ENCODE data around the gene ME3. TPM values are rescaled to one million over a fixed set of nuclear protein-coding genes. Genes with fewer than 3 reads are reported as not detected.

The ME3 gene
- polyA plus RNA-seq, 1 donor (not counting 4 experiments of a cell fraction or from before 2014, with no cell fraction given), result 1.0 TPM

GRCh38 chr11:86513138-86513537 lies 159.3 kb downstream of the ME3 start:
- FAIRE-seq, result no peak
- TF ChIP-seq, protein P1, sequence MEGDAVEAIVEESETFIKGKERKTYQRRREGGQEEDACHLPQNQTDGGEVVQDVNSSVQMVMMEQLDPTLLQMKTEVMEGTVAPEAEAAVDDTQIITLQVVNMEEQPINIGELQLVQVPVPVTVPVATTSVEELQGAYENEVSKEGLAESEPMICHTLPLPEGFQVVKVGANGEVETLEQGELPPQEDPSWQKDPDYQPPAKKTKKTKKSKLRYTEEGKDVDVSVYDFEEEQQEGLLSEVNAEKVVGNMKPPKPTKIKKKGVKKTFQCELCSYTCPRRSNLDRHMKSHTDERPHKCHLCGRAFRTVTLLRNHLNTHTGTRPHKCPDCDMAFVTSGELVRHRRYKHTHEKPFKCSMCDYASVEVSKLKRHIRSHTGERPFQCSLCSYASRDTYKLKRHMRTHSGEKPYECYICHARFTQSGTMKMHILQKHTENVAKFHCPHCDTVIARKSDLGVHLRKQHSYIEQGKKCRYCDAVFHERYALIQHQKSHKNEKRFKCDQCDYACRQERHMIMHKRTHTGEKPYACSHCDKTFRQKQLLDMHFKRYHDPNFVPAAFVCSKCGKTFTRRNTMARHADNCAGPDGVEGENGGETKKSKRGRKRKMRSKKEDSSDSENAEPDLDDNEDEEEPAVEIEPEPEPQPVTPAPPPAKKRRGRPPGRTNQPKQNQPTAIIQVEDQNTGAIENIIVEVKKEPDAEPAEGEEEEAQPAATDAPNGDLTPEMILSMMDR (optimal IDR thresholded peaks at IDR 0.05 in 1 of 3, IDR thresholded peaks at IDR 0.05 in 1 of 3, conservative IDR thresholded peaks at IDR 0.05 in 1 of 3; ENCODE audit: extremely low read depth in 1 of 3, insufficient read depth in 2 of 3, low read length in 3 of 3), result no peak
- no peak for TF ChIP-seq EZH2 (IDR thresholded peaks at IDR 0.05; ENCODE audit: low read length)
- dilution Hi-C loops (cut with MboI; ENCODE audit: extremely low pct_ligation_motif_present, low sequenced_read_pairs), result no loop called here
- Histone ChIP-seq H2AFZ (ENCODE audit: control insufficient read depth, low read length) (no peak overlapping the region), H3K79me2 (ENCODE audit: control insufficient read depth, insufficient read depth, low read length) (no peaks in the 10 kb centered on the region), H3K27ac (ENCODE audit: control insufficient read depth, insufficient read depth, low read length) (no peak overlapping the region), H3K9me3 (ENCODE audit: control insufficient read depth, low read depth, low read length) (peaks cover 5% of the 10 kb centered on the region), H3K4me1 (ENCODE audit: control insufficient read depth, extremely low read depth, insufficient read depth, low read length) (peaks cover 39% of the 10 kb centered on the region), H3K4me2 (ENCODE audit: control insufficient read depth, extremely low read depth, insufficient read depth, low read depth, low read length) (no peak overlapping the region), H3K9ac (ENCODE audit: control insufficient read depth, extremely low read depth, insufficient read depth, low read length) (no peak overlapping the region), H3K9me1 (ENCODE audit: control insufficient read depth, extremely low read depth, insufficient read depth, low read length) (no peaks in the 10 kb centered on the region), H4K20me1 (ENCODE audit: control insufficient read depth, extremely low read depth, insufficient read depth, low read length) (no peaks in the 10 kb centered on the region), H3K4me3 (ENCODE audit: control insufficient read depth in 2 of 3, extremely low read depth in 1 of 3, insufficient read depth in 2 of 3, low read depth in 1 of 3, low read length in 3 of 3) (no peak overlapping the region), H3K36me3 (ENCODE audit: control insufficient read depth in 2 of 2, extremely low read depth in 1 of 2, insufficient read depth in 2 of 2, low read length in 2 of 2) (no peaks in the 10 kb centered on the region), H3K27me3 (ENCODE audit: control insufficient read depth, extremely low read depth, insufficient read depth, low read length) (no peaks in the 10 kb centered on the region)
- DNase-seq (ENCODE audit: low read depth, low spot score), result no peak

DNA sequence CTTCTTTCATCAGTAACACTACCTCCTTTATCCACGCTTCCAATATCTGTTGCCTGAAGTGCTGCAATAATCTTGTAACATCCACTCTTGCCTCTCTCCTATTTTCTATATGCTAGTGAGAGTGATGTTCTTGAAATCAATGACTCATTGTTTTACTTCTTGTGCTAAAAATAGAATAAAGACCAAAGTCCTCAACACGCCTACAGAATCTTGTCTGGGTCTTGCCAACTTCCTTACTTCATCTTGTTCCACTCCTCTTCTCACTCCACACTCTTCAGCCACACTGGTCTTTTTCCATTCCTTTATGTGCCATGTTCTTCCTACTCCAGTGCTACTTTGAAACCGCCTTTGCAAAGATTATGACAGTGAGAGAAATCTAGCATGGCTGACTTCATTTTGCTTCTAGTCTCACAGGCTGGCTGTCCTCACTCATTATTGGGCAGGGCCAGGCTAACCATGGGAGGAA lies 161.3 kb downstream of the ME3 start:
- no peak overlapping the region for H2AFZ ChIP-seq (ENCODE audit: control insufficient read depth, low read length)
- no peaks in the 10 kb centered on the region for H3K36me3 ChIP-seq (ENCODE audit: control insufficient read depth in 2 of 2, extremely low read depth in 1 of 2, insufficient read depth in 2 of 2, low read length in 2 of 2)
- H3K9ac ChIP-seq (ENCODE audit: control insufficient read depth, extremely low read depth, insufficient read depth, low read length), result no peak overlapping the region
- no peaks in the 10 kb centered on the region for H3K9me1 ChIP-seq (ENCODE audit: control insufficient read depth, extremely low read depth, insufficient read depth, low read length)
- no peak for DNase-seq (ENCODE audit: low read depth, low spot score)
- no peak for FAIRE-seq
- no peaks in the 10 kb centered on the region for H4K20me1 ChIP-seq (ENCODE audit: control insufficient read depth, extremely low read depth, insufficient read depth, low read length)
- H3K4me2 ChIP-seq (ENCODE audit: control insufficient read depth, extremely low read depth, insufficient read depth, low read depth, low read length), result peak overlapping the region; percentile 9
- H3K79me2 ChIP-seq (ENCODE audit: control insufficient read depth, insufficient read depth, low read length), result no peaks in the 10 kb centered on the region
- dilution Hi-C loops (cut with MboI; ENCODE audit: extremely low pct_ligation_motif_present, low sequenced_read_pairs), result no loop called here
- H3K9me3 ChIP-seq (ENCODE audit: control insufficient read depth, low read depth, low read length), result peaks cover 5% of the 10 kb centered on the region
- no peaks in the 10 kb centered on the region for H3K27me3 ChIP-seq (ENCODE audit: control insufficient read depth, extremely low read depth, insufficient read depth, low read length)
- peaks cover 28% of the 10 kb centered on the region for H3K4me1 ChIP-seq (ENCODE audit: control insufficient read depth, extremely low read depth, insufficient read depth, low read length)
- TF ChIP-seq, protein P1 (optimal IDR thresholded peaks at IDR 0.05 in 1 of 3, IDR thresholded peaks at IDR 0.05 in 1 of 3, conservative IDR thresholded peaks at IDR 0.05 in 1 of 3; ENCODE audit: extremely low read depth in 1 of 3, insufficient read depth in 2 of 3, low read length in 3 of 3), result no peak
- no peak for TF ChIP-seq EZH2 (IDR thresholded peaks at IDR 0.05; ENCODE audit: low read length)
- H3K4me3 ChIP-seq (ENCODE audit: control insufficient read depth in 2 of 3, extremely low read depth in 1 of 3, insufficient read depth in 2 of 3, low read depth in 1 of 3, low read length in 3 of 3), result no peak overlapping the region
- no peak overlapping the region for H3K27ac ChIP-seq (ENCODE audit: control insufficient read depth, insufficient read depth, low read length)
